Kidney epithelial cell (primary cell): ENCODE data around the gene FMN2. TPM values are rescaled to one million over a fixed set of nuclear protein-coding genes. Genes with fewer than 3 reads are reported as not detected.

Experiments
- DNase-seq: peaks from one replicate; pipeline ENCODE4 v3.0.0-alpha.2; 2010; ENCODE audit warnings: low read depth
- H3K27me3 ChIP-seq: 2 replicates; pipeline ENCODE4 v1.6.0; 2011; ENCODE audit warnings: low read length; ENCODE audit not compliant: control insufficient read depth, insufficient read depth
- H3K36me3 ChIP-seq: 2 replicates; pipeline ENCODE4 v1.5.1; 2011; ENCODE audit warnings: low read length; ENCODE audit not compliant: control insufficient read depth, insufficient read depth
- H3K4me3 ChIP-seq: 2 replicates; pipeline ENCODE4 v1.5.1; 2011; ENCODE audit warnings: low read depth, mild to moderate bottlenecking, control low read depth, low read length
- total RNA-seq: library from RNA; depleted of rRNA; stranded (reverse); fragments of >200 nt; gene quantifications from 2 replicates; pipeline ENCODE4 v1.2.3, GENCODE V29; 2015
- TF ChIP-seq, protein P1 (sequence below): IDR thresholded peaks from 2 replicates; pipeline ENCODE4 v1.5.1; 2011; ENCODE audit warnings: mild to moderate bottlenecking, moderate library complexity, low read length, control low read depth, inconsistent platforms; ENCODE audit not compliant: insufficient read depth, poor library complexity, severe bottlenecking

Gene FMN2
- total RNA-seq, 1 donor from 2014 or later: 0.33 TPM

DNA sequence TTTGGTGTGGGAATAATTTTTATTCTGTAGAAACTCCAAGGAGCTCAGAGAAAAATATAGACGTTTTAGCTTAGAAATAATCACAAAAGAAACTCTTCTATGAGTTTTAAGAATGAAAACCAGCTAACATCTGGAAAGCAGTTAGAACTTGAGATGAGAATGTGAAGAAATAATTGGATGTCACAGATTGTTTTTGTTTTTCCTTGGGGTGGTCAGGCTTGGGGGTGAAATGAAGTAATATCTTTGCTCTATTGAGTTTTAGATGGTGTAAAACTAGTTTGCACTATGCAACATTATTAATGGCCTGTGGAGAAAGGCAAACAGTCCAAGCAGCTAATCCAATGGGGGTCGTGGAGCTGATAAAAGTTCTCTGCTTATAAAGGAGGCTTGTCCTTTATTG is 101.2 kb downstream of the FMN2 start:
- TF ChIP-seq, protein P1, sequence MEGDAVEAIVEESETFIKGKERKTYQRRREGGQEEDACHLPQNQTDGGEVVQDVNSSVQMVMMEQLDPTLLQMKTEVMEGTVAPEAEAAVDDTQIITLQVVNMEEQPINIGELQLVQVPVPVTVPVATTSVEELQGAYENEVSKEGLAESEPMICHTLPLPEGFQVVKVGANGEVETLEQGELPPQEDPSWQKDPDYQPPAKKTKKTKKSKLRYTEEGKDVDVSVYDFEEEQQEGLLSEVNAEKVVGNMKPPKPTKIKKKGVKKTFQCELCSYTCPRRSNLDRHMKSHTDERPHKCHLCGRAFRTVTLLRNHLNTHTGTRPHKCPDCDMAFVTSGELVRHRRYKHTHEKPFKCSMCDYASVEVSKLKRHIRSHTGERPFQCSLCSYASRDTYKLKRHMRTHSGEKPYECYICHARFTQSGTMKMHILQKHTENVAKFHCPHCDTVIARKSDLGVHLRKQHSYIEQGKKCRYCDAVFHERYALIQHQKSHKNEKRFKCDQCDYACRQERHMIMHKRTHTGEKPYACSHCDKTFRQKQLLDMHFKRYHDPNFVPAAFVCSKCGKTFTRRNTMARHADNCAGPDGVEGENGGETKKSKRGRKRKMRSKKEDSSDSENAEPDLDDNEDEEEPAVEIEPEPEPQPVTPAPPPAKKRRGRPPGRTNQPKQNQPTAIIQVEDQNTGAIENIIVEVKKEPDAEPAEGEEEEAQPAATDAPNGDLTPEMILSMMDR: no peak
- H3K36me3 ChIP-seq: no peaks in the 10 kb centered on the region
- DNase-seq: no peak
- no peak overlapping the region for H3K4me3 ChIP-seq
- no peaks in the 10 kb centered on the region for H3K27me3 ChIP-seq

DNA sequence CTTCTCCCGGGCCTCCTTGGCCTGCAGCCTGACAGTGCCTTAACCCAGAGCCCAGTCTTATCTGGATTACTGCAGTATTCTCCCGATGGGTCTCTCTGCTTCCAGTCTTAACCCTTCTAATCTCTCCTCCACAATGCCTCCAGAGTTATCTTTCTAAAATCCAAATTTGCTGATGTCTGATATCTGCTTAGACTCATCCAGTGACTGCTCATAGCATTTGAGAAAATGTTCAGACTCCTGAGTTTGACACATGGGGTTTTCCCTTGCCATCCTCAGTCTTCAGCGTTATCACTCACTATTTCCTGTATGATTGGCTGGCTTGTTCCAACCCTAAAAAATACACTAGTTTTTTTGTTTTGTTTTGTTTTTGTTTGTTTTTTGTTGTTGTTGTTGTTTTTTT is 102.0 kb downstream of the FMN2 start:
- DNase-seq: no peak
- H3K27me3 ChIP-seq: no peaks in the 10 kb centered on the region
- TF ChIP-seq, protein P1: no peak

DNA sequence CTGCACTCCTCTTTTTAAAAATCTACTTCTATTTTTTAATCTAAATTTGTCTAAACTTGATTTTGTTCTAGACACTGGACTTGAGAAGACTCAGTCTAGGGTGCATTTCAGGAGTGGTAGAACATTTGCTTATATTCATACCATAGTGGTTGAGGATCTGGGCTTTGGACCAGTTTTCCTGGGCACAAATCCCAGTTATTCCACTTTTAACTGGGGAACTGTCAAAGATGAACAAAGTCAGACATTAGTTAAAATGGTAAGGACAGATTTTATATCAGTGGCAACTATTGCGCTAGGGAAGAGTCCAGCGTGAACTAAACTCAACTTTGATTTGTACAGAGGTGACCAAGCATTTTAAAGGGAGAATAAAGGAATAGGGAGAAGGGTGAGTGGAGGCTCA is 102.4 kb downstream of the FMN2 start:
- H3K27me3 ChIP-seq: no peaks in the 10 kb centered on the region
- H3K4me3 ChIP-seq: no peak overlapping the region
- H3K36me3 ChIP-seq: no peaks in the 10 kb centered on the region
- TF ChIP-seq, protein P1: no peak
- no peak for DNase-seq

More for the DNA sequence above, 102.0 kb downstream of the FMN2 start:
- H3K36me3 ChIP-seq: no peaks in the 10 kb centered on the region
- H3K4me3 ChIP-seq: no peak overlapping the region

DNA sequence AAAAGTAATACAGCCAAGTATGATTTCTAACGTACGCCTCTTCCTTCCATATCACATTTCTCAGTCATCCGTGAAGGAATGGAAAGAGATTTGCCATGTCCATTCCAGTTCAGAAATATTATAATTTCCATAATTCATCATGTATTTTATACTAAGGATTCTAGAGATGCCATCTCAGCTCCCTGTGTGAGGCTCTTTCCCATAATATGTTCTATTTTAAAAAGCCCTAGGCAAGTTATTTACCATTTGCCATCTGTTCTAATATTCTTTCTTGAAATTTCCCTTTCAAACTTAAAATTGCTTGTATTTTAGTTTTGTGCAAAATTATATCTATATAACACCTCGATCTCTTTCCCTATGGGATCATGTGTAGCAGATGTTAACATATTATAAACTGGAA is 106.7 kb downstream of the FMN2 start:
- TF ChIP-seq, protein P1: no peak
- H3K4me3 ChIP-seq: no peak overlapping the region
- H3K27me3 ChIP-seq: no peaks in the 10 kb centered on the region
- H3K36me3 ChIP-seq: no peaks in the 10 kb centered on the region
- no peak for DNase-seq

DNA sequence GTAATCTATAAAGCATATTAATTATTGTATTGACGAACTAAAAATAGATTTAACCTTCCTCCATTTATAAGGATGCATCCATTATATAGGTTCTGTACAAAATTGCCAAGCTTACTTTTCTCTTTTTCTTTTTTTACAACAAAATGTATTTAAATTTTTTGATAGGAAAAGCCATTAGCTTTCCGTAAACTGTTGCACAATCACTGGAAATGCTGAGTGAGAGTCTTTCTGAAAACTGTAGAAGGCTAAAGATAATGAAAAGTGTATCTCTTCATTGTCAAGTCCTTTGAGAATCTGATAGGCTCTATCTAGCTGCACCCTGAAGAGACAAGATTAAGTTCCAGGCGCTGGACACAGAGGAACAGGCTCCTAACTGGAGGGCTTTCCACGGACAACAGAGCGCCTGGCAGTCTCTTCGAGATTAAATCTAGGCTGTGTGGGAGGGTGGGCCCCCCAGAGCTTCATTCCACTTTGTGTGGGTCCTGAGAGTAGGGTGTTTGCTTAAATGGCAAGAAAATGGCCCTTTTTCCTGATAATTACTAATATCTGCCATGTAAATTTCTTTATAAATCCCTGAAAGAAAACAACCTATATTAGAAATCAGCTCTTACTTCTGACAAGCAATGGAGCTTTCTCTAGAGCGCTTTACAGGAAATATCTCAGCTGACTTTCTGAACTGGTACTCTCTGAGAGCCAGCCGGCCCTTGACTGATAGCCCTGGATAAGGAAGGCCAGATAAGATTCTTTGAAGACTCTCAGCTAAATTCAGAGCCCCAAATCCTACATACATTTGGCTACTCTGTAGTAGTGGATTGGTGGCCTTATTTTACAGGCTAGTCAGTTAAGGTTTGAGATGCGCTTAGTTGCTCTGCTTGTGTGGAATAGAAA is 108.3 kb downstream of the FMN2 start:
- TF ChIP-seq, protein P1: no peak
- no peaks in the 10 kb centered on the region for H3K27me3 ChIP-seq
- no peak overlapping the region for H3K4me3 ChIP-seq
- no peak for DNase-seq
- H3K36me3 ChIP-seq: no peaks in the 10 kb centered on the region

DNA sequence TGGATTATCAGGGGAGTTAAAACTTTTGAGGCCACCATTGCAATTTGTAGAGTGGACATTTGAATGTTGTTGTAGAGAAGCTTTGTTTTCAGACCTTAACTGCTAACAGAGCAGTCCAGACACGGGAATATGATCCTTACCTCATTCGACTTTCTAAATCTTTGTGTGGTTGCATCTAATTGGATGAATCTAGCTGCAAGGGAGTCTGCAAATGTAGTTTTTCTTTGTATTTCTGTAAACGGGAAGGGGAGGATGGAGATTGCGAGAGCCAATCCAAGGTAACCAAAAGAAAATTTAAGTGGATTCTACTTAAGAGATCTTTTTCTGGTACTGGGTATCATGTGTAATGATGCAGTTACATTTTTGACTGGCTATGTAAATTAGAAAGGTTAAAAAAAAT is 110.2 kb downstream of the FMN2 start:
- no peaks in the 10 kb centered on the region for H3K27me3 ChIP-seq
- no peak overlapping the region for H3K4me3 ChIP-seq
- H3K36me3 ChIP-seq: no peaks in the 10 kb centered on the region
- TF ChIP-seq, protein P1: no peak
- DNase-seq: no peak
